ENCODE measurements around the gene FLOT2.
A peak's percentile ranks its signal among the peaks of the same experiment; 100 is the strongest.
"Not testable (repeated sequence)": the region's sequence is repeated elsewhere in the genome, so short reads cannot be mapped to it uniquely, and the experiment has no call there.

Gene FLOT2

GRCh38 chr17:28912938-28913333, 15.4 kb upstream of the FLOT2 start:
- no peak for DNase-seq

GRCh38 chr17:28912281-28912937, 14.9 kb upstream of the FLOT2 start:
- no peak for DNase-seq

GRCh38 chr17:28911411-28912045, 14.0 kb upstream of the FLOT2 start:
- no peak for DNase-seq

- DNase-seq, result no peak
Observed at GRCh38 chr17:28910534-28910933, 13.0 kb upstream of the FLOT2 start.

GRCh38 chr17:28908640-28909167, 11.2 kb upstream of the FLOT2 start:
- DNase-seq, result peak; percentile 57

GRCh38 chr17:28907709-28908475, 10.4 kb upstream of the FLOT2 start:
- no peak for DNase-seq

GRCh38 chr17:28906706-28907438, 9.3 kb upstream of the FLOT2 start:
- DNase-seq, result no peak

- no peak for DNase-seq
Observed at GRCh38 chr17:28906276-28906675, 8.7 kb upstream of the FLOT2 start.

GRCh38 chr17:28904800-28905199, 7.3 kb upstream of the FLOT2 start:
- no peak for DNase-seq

GRCh38 chr17:28903546-28903841, 6.0 kb upstream of the FLOT2 start:
- not testable (repeated sequence) for DNase-seq

- peak; percentile 72 for DNase-seq
Observed at GRCh38 chr17:28902819-28903545, 5.4 kb upstream of the FLOT2 start, which contains the start of gene DHRS13. DHRS13 (minus strand) TSS chr17:28903079; CDS start chr17:28902944, 135 bp downstream.

GRCh38 chr17:28901866-28902818, 4.6 kb upstream of the FLOT2 start:
- no peak for DNase-seq

- no peak for DNase-seq
Observed at GRCh38 chr17:28900986-28901726, 3.6 kb upstream of the FLOT2 start.

- DNase-seq, result no peak
Observed at GRCh38 chr17:28899212-28899815, 1.8 kb upstream of the FLOT2 start.

GRCh38 chr17:28898527-28898955, 1.0 kb upstream of the FLOT2 start:
- no peak for DNase-seq

GRCh38 chr17:28897769-28898526, 415 bp upstream of the FLOT2 start:
- no peak for DNase-seq

- DNase-seq, result no peak
Observed at GRCh38 chr17:28896491-28896883, 1.0 kb downstream of the FLOT2 start.

GRCh38 chr17:28895794-28896447, 1.6 kb downstream of the FLOT2 start:
- DNase-seq, result no peak

Measured in amniotic stem cell (primary cell).